ENCODE results near the gene SLC41A1. TPM values are rescaled to one million over a fixed set of nuclear protein-coding genes. Genes with fewer than 3 reads are reported as not detected.

The SLC41A1 gene
- total and polyA plus RNA-seq, 4 donors: 28.2 to 131 (median 68.1) TPM

DNA sequence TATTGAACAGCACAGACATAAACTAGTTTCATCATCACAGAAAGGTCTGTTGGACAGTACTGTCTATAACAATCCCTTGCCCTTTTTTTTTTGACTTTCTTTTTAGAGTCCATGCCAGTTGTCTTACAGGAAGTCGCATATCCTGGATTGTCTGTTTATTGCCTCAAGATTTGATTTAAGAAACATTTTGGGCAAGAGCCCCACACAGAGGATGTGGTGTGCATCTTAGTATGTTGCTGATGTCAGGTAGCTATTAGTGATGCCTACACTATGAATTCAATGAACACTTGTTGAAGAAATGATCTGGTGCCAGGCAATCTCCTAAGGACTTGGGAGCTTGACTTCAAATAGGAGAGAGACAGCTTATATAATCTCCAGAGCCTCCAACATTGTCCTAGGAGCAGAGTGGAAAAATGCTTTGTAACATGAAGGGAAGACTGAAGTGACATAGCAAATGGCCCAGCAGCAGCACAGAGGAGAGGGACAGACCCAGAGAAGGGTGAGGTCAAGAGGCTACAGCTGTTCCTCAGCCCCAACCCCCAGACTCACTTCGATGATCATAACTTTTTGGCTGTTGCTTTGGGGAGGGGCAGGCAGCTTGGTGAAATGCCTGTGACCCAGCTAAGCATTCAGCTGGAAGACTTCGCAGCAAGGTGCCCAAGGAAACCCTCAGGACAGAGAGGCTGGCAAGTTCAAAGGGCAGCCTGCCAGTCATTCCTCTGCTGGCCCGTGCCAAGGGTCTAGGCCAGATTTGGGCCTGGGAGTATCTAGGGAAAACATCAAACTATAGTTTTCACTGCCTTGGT is 30.2 kb downstream of the SLC41A1 start:
- H3K9me3 ChIP-seq (ENCODE audit: control insufficient read depth, insufficient read depth, low read length): no peaks in the 10 kb centered on the region
- no peak for DNase-seq (ENCODE audit: low read depth in 4 of 6, low spot score in 6 of 6)
- no peak overlapping the region for H3K4me3 ChIP-seq (ENCODE audit: low read depth, low read length)
- H3K4me1 ChIP-seq (ENCODE audit: control insufficient read depth, insufficient read depth, low read length): peaks cover 9% of the 10 kb centered on the region
- H3K27me3 ChIP-seq (ENCODE audit: control insufficient read depth, insufficient read depth, low read length): no peaks in the 10 kb centered on the region
- H3K36me3 ChIP-seq (ENCODE audit: control insufficient read depth, insufficient read depth, low read length): no peaks in the 10 kb centered on the region
- WGBS (ENCODE audit: insufficient coverage): 66% methylated on average over 3 of the region's 4 CpGs
- H3K27ac ChIP-seq (ENCODE audit: low read depth, low read length): peak overlapping the region; percentile 64

DNA sequence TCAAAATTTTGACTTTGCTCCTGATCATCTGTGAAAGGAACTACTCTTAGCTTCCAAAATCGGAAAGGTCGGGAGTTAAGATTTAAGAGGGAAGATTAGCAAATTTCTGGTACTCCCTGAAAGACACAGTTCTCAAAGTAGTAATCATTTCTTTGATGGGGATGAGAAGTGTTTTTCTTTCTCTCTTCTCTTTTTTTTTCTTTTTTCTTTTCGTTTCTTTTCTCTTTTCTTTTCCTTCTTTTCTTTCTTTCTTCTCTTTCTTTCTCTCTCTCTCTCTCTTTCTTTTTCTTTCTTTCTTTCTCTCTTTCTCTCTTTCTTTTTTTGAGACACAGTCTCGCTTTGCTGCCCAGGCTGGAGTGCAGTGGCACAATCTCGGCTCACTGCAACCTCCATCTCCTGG is 32.7 kb downstream of the SLC41A1 start:
- H3K27ac ChIP-seq (ENCODE audit: low read depth, low read length): no peak overlapping the region
- WGBS (ENCODE audit: insufficient coverage): 83% methylated on average over 1 of the region's 5 CpGs
- H3K4me3 ChIP-seq (ENCODE audit: low read depth, low read length): no peak overlapping the region
- H3K4me1 ChIP-seq (ENCODE audit: control insufficient read depth, insufficient read depth, low read length): peaks cover 10% of the 10 kb centered on the region
- H3K36me3 ChIP-seq (ENCODE audit: control insufficient read depth, insufficient read depth, low read length): no peaks in the 10 kb centered on the region
- no peaks in the 10 kb centered on the region for H3K27me3 ChIP-seq (ENCODE audit: control insufficient read depth, insufficient read depth, low read length)
- H3K9me3 ChIP-seq (ENCODE audit: control insufficient read depth, insufficient read depth, low read length): no peaks in the 10 kb centered on the region
- DNase-seq (ENCODE audit: low read depth in 4 of 6, low spot score in 6 of 6): no peak

DNA sequence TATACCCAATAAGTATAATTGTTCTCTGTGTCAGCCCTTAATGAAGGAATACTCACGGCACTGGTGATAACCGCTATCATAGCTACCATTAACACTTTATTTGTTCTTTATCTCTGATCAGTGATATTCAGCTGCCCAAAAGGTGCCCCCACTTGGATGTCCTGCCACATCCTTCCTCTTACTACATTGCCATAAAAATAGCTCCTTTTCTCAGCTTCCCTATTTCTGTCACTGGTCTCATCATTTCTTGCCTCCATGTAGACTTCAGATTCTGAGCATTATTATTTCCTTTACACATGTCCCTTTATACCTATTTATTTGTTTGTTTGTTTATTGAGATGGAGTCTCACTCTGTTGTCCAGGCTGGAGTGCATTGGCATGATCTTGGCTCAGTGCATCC is 35.0 kb downstream of the SLC41A1 start:
- peaks cover 17% of the 10 kb centered on the region for H3K27me3 ChIP-seq (ENCODE audit: control insufficient read depth, insufficient read depth, low read length)
- H3K27ac ChIP-seq (ENCODE audit: low read depth, low read length): no peak overlapping the region
- 71% methylated on average over 2 of the region's 2 CpGs for WGBS (ENCODE audit: insufficient coverage)
- no peaks in the 10 kb centered on the region for H3K36me3 ChIP-seq (ENCODE audit: control insufficient read depth, insufficient read depth, low read length)
- no peak overlapping the region for H3K4me3 ChIP-seq (ENCODE audit: low read depth, low read length)
- H3K4me1 ChIP-seq (ENCODE audit: control insufficient read depth, insufficient read depth, low read length): peaks cover 10% of the 10 kb centered on the region
- no peaks in the 10 kb centered on the region for H3K9me3 ChIP-seq (ENCODE audit: control insufficient read depth, insufficient read depth, low read length)
- no peak for DNase-seq (ENCODE audit: low read depth in 4 of 6, low spot score in 6 of 6)

GRCh38 chr1:205775717-205776056 is 37.3 kb downstream of the SLC41A1 start:
- DNase-seq (ENCODE audit: low read depth in 4 of 6, low spot score in 6 of 6): no peak
- no peak overlapping the region for H3K27ac ChIP-seq (ENCODE audit: low read depth, low read length)
- no peaks in the 10 kb centered on the region for H3K36me3 ChIP-seq (ENCODE audit: control insufficient read depth, insufficient read depth, low read length)
- H3K9me3 ChIP-seq (ENCODE audit: control insufficient read depth, insufficient read depth, low read length): no peaks in the 10 kb centered on the region
- peaks cover 17% of the 10 kb centered on the region for H3K27me3 ChIP-seq (ENCODE audit: control insufficient read depth, insufficient read depth, low read length)
- peaks cover 8% of the 10 kb centered on the region for H3K4me1 ChIP-seq (ENCODE audit: control insufficient read depth, insufficient read depth, low read length)
- peak overlapping the region; percentile 79 for H3K4me3 ChIP-seq (ENCODE audit: low read depth, low read length)

DNA sequence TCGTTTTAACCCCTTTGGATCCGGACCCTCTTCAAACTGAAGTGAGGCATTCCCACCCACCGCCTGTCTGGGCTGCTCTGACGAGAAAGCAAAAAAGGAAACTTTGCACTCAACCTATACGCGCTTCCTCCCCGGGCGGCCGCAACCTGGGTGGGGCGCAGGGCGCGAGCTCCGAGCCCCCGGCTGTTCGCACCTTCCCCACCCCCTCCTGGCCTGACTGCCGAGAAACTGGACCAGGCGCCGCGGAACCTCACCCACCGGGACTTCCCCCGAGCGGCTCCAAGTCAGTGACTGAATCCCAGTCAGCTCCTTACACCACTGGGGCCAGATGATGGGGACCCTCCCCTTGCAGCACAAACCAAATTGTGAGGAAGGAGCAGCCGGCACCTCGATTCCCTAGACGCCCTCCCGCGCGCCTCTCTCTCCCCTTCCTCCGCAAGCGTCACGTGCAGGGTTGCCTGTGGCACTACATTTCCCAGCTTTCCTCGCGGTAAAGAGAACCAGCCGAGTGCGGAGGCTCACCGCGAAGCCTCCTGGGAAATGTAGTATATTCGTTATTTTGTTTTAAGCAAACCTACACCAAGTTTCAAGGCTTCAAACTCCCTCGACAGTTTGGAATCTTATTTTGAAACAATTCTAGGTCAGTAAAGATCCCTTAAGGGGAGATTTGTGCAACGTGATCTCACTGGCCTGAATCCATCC is 37.8 kb downstream of the SLC41A1 start, which contains the start of gene RAB29:
Gene RAB29 (minus strand): TSS at position 468 of the 702 bp plus-strand sequence. CDS start 526 bp downstream, outside the sequence.
- Histone ChIP-seq H3K4me3 (ENCODE audit: low read depth, low read length) (peak within 1 kb of the TSS; percentile 79), H3K36me3 (ENCODE audit: control insufficient read depth, insufficient read depth, low read length) (no peaks in the 10 kb centered on the region), H3K4me1 (ENCODE audit: control insufficient read depth, insufficient read depth, low read length) (peaks cover 8% of the 10 kb centered on the region), H3K27ac (ENCODE audit: low read depth, low read length) (no peak within 1 kb of the TSS), H3K27me3 (ENCODE audit: control insufficient read depth, insufficient read depth, low read length) (peaks cover 17% of the 10 kb centered on the region), H3K9me3 (ENCODE audit: control insufficient read depth, insufficient read depth, low read length) (no peaks in the 10 kb centered on the region)
- peak; percentile 56 to 95 (median 69) for DNase-seq (ENCODE audit: low read depth in 4 of 6, low spot score in 6 of 6)
- under 1% methylated on average over 22 of the region's 40 CpGs for WGBS (ENCODE audit: insufficient coverage)

GRCh38 chr1:205774198-205775014 is 38.6 kb downstream of the SLC41A1 start:
- DNase-seq (ENCODE audit: low read depth in 4 of 6, low spot score in 6 of 6): peak in 1 of 6 donors; percentile 25
- 14% methylated on average over 22 of the region's 36 CpGs for WGBS (ENCODE audit: insufficient coverage)
- H3K4me1 ChIP-seq (ENCODE audit: control insufficient read depth, insufficient read depth, low read length): peaks cover 8% of the 10 kb centered on the region
- H3K9me3 ChIP-seq (ENCODE audit: control insufficient read depth, insufficient read depth, low read length): no peaks in the 10 kb centered on the region
- H3K36me3 ChIP-seq (ENCODE audit: control insufficient read depth, insufficient read depth, low read length): no peaks in the 10 kb centered on the region
- H3K4me3 ChIP-seq (ENCODE audit: low read depth, low read length): peak overlapping the region; percentile 79
- peaks cover 17% of the 10 kb centered on the region for H3K27me3 ChIP-seq (ENCODE audit: control insufficient read depth, insufficient read depth, low read length)
- no peak overlapping the region for H3K27ac ChIP-seq (ENCODE audit: low read depth, low read length)

DNA sequence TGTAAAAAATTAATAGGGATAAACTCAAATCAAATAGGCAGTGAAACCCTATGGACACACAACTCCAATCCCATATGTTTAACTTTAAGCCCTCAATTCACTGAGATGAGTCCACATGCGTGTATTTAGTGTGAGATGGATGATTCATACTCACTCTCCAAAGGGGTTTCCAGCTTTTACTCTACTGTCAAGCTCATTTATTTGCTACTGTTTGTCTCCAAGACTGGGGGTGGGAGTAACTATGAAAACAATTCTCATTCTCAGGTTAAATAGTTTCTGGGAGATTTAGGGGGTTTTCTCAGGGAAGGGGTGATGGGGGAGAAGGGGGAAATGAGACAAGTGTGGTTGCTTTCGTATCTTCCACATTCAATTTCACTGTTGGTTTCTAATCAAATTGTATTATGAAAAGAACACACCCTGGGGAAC is 40.4 kb downstream of the SLC41A1 start:
- Histone ChIP-seq H3K4me3 (ENCODE audit: low read depth, low read length) (no peak overlapping the region), H3K9me3 (ENCODE audit: control insufficient read depth, insufficient read depth, low read length) (no peaks in the 10 kb centered on the region), H3K27ac (ENCODE audit: low read depth, low read length) (no peak overlapping the region), H3K4me1 (ENCODE audit: control insufficient read depth, insufficient read depth, low read length) (peaks cover 8% of the 10 kb centered on the region), H3K36me3 (ENCODE audit: control insufficient read depth, insufficient read depth, low read length) (no peaks in the 10 kb centered on the region), H3K27me3 (ENCODE audit: control insufficient read depth, insufficient read depth, low read length) (peaks cover 17% of the 10 kb centered on the region)
- DNase-seq (ENCODE audit: low read depth in 4 of 6, low spot score in 6 of 6): no peak
- no CpG with 5 or more reads among the region's 2 CpGs for WGBS (ENCODE audit: insufficient coverage)

DNA sequence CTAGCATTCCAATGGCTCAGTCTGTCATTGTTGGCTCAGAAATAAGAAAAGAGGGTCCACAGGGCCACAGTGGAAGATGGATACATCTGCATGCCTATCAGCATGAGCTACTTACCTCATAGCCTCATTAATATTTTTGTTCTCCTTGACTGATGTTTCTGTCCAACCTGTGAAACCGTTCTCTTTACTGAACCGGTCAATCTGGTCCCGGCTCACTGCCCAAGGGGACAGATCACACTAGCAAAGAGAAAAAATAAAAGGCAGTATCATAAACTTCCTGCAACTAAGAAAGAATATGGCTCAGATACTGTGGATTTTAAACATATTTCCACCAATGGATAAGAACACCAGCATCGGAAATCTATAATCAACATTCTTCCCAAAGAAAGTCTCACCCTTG is 42.4 kb downstream of the SLC41A1 start:
- no peak overlapping the region for H3K27ac ChIP-seq (ENCODE audit: low read depth, low read length)
- H3K27me3 ChIP-seq (ENCODE audit: control insufficient read depth, insufficient read depth, low read length): peaks cover 17% of the 10 kb centered on the region
- H3K4me1 ChIP-seq (ENCODE audit: control insufficient read depth, insufficient read depth, low read length): peaks cover 8% of the 10 kb centered on the region
- H3K9me3 ChIP-seq (ENCODE audit: control insufficient read depth, insufficient read depth, low read length): no peaks in the 10 kb centered on the region
- DNase-seq (ENCODE audit: low read depth in 4 of 6, low spot score in 6 of 6): no peak
- H3K36me3 ChIP-seq (ENCODE audit: control insufficient read depth, insufficient read depth, low read length): no peaks in the 10 kb centered on the region
- H3K4me3 ChIP-seq (ENCODE audit: low read depth, low read length): no peak overlapping the region
- WGBS (ENCODE audit: insufficient coverage): 80% methylated on average over 1 of the region's 4 CpGs

- Histone ChIP-seq H3K9me3 (ENCODE audit: control insufficient read depth, insufficient read depth, low read length) (no peaks in the 10 kb centered on the region), H3K27me3 (ENCODE audit: control insufficient read depth, insufficient read depth, low read length) (peaks cover 13% of the 10 kb centered on the region), H3K27ac (ENCODE audit: low read depth, low read length) (no peak overlapping the region), H3K4me3 (ENCODE audit: low read depth, low read length) (no peak overlapping the region), H3K4me1 (ENCODE audit: control insufficient read depth, insufficient read depth, low read length) (peaks cover 3% of the 10 kb centered on the region), H3K36me3 (ENCODE audit: control insufficient read depth, insufficient read depth, low read length) (no peaks in the 10 kb centered on the region)
- WGBS (ENCODE audit: insufficient coverage): 91% methylated on average over 5 of the region's 8 CpGs
- DNase-seq (ENCODE audit: low read depth in 4 of 6, low spot score in 6 of 6): no peak
These were observed 43.2 kb downstream of the SLC41A1 start for GRCh38 chr1:205769641-205770365.

Measured in spinal cord (tissue), 10 donors.